GM23248 (cell line): ENCODE data around the gene C5orf58.

Experiments
- EZH2 ChIP-seq: fragments of 200-600 bp; sonication (generic); IDR thresholded peaks from 2 replicates; pipeline ENCODE4 v1.6.1; 2018; ENCODE audit warnings: antibody characterized with exemption, mild to moderate bottlenecking; ENCODE audit not compliant: insufficient read depth, poor library complexity, severe bottlenecking
- EZH2phosphoT487 ChIP-seq: fragments of 200-600 bp; sonication (generic); IDR thresholded peaks from 2 replicates; pipeline ENCODE4 v1.6.1; 2018; ENCODE audit warnings: antibody characterized with exemption, moderate library complexity, mild to moderate bottlenecking, low read depth; ENCODE audit not compliant: insufficient read depth

DNA sequence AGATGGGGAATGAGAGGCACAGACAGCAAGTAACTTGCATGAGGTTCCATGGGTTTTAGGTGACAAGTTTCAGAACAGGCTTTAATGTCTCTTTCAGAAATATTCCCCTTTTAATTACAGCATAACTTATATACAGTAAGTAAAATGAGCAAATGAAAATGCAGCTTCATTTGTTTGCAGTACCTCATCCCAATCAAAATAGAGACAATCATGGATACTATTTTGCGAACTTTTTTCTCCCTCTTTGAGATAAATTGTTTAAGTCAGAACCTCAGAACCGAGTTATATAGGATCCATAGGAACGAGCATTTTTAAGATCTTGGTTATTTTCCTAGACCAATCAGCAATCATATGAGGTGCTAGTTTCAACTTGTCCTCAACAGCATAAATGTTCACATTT, 61.3 kb downstream of the C5orf58 start:
- TF ChIP-seq EZH2 (no peak), EZH2phosphoT487 (no peak)
